Activated naive CD4-positive, alpha-beta T cell treated with anti-CD3 and anti-CD28 coated beads, Interleukin-2, amount 50 U/mL, for 24 hours (primary cell): ENCODE results near the gene SFI1.
"Not testable (repeated sequence)": the region's sequence is repeated elsewhere in the genome, so short reads cannot be mapped to it uniquely, and the experiment has no call there.

Source experiments
- H3K27ac Mint-ChIP-seq: one replicate; pipeline ENCODE4 v1.8.0; 2021; ENCODE audit warnings: mild to moderate bottlenecking, mixed read lengths
- H3K27me3 Mint-ChIP-seq: one replicate; pipeline ENCODE4 v1.8.0; 2021; ENCODE audit warnings: mixed read lengths
- H3K36me3 Mint-ChIP-seq: one replicate; pipeline ENCODE4 v1.8.0; 2021; ENCODE audit warnings: mixed read lengths
- H3K4me1 Mint-ChIP-seq: one replicate; pipeline ENCODE4 v1.8.0; 2021; ENCODE audit warnings: mixed read lengths
- H3K4me3 Mint-ChIP-seq: one replicate; pipeline ENCODE4 v1.8.0; 2021; ENCODE audit warnings: mild to moderate bottlenecking, mixed read lengths
- H3K9me3 Mint-ChIP-seq: one replicate; pipeline ENCODE4 v1.8.0; 2021; ENCODE audit warnings: mixed read lengths

SFI1 gene

GRCh38 chr22:31556627-31557203 is 60.4 kb downstream of the SFI1 start:
- no peak overlapping the region for H3K4me3 Mint-ChIP-seq
- no peaks in the 10 kb centered on the region for H3K27me3 Mint-ChIP-seq
- peaks cover 5% of the 10 kb centered on the region for H3K36me3 Mint-ChIP-seq
- peaks cover 14% of the 10 kb centered on the region for H3K4me1 Mint-ChIP-seq
- H3K27ac Mint-ChIP-seq: peak overlapping the region; percentile 88
- no peaks in the 10 kb centered on the region for H3K9me3 Mint-ChIP-seq

GRCh38 chr22:31558546-31558945 is 62.2 kb downstream of the SFI1 start:
- not testable (repeated sequence) for H3K27ac Mint-ChIP-seq, H3K27me3 Mint-ChIP-seq, H3K4me3 Mint-ChIP-seq, H3K4me1 Mint-ChIP-seq, H3K36me3 Mint-ChIP-seq, H3K9me3 Mint-ChIP-seq

- H3K4me3 Mint-ChIP-seq: no peak overlapping the region
- H3K4me1 Mint-ChIP-seq: peaks cover 9% of the 10 kb centered on the region
- H3K9me3 Mint-ChIP-seq: no peaks in the 10 kb centered on the region
- peaks cover 5% of the 10 kb centered on the region for H3K36me3 Mint-ChIP-seq
- no peak overlapping the region for H3K27ac Mint-ChIP-seq
- H3K27me3 Mint-ChIP-seq: no peaks in the 10 kb centered on the region
Observed at GRCh38 chr22:31561238-31561887, 65.0 kb downstream of the SFI1 start.

GRCh38 chr22:31561970-31562369 is 65.6 kb downstream of the SFI1 start:
- no peak overlapping the region for H3K4me3 Mint-ChIP-seq
- peaks cover 6% of the 10 kb centered on the region for H3K4me1 Mint-ChIP-seq
- H3K27me3 Mint-ChIP-seq: no peaks in the 10 kb centered on the region
- peaks cover 2% of the 10 kb centered on the region for H3K36me3 Mint-ChIP-seq
- no peak overlapping the region for H3K27ac Mint-ChIP-seq
- H3K9me3 Mint-ChIP-seq: no peaks in the 10 kb centered on the region

GRCh38 chr22:31566484-31566883 is 70.1 kb downstream of the SFI1 start:
- Mint-ChIP-seq H3K36me3 (peaks cover 2% of the 10 kb centered on the region), H3K9me3 (no peaks in the 10 kb centered on the region), H3K27ac (peak overlapping the region; percentile 51)

GRCh38 chr22:31567196-31567595 is 70.9 kb downstream of the SFI1 start:
- peak overlapping the region; percentile 14 for H3K27ac Mint-ChIP-seq
- no peak overlapping the region for H3K4me3 Mint-ChIP-seq
- H3K27me3 Mint-ChIP-seq: no peaks in the 10 kb centered on the region
- no peaks in the 10 kb centered on the region for H3K9me3 Mint-ChIP-seq
- peaks cover 5% of the 10 kb centered on the region for H3K4me1 Mint-ChIP-seq
- peaks cover 5% of the 10 kb centered on the region for H3K36me3 Mint-ChIP-seq

More at GRCh38 chr22:31566484-31566883, 70.1 kb downstream of the SFI1 start:
- Mint-ChIP-seq H3K4me3 (no peak overlapping the region), H3K4me1 (peaks cover 6% of the 10 kb centered on the region), H3K27me3 (no peaks in the 10 kb centered on the region)

- Mint-ChIP-seq H3K36me3 (peaks cover 5% of the 10 kb centered on the region), H3K4me1 (peaks cover 5% of the 10 kb centered on the region), H3K27me3 (no peaks in the 10 kb centered on the region), H3K27ac (no peak overlapping the region), H3K4me3 (no peak overlapping the region), H3K9me3 (no peaks in the 10 kb centered on the region)
Observed at GRCh38 chr22:31567702-31568101, 71.4 kb downstream of the SFI1 start.

GRCh38 chr22:31569126-31569525 is 72.8 kb downstream of the SFI1 start:
- Mint-ChIP-seq H3K4me1 (peaks cover 5% of the 10 kb centered on the region), H3K27ac (peak overlapping the region; percentile 89), H3K27me3 (no peaks in the 10 kb centered on the region), H3K36me3 (peaks cover 5% of the 10 kb centered on the region), H3K9me3 (no peaks in the 10 kb centered on the region), H3K4me3 (no peak overlapping the region)

GRCh38 chr22:31572939-31573338 is 76.6 kb downstream of the SFI1 start:
- Mint-ChIP-seq H3K4me3 (no peak overlapping the region), H3K36me3 (peaks cover 14% of the 10 kb centered on the region), H3K27me3 (no peaks in the 10 kb centered on the region)

GRCh38 chr22:31574055-31574670 is 77.8 kb downstream of the SFI1 start:
- H3K4me1 Mint-ChIP-seq: no peaks in the 10 kb centered on the region
- H3K27me3 Mint-ChIP-seq: no peaks in the 10 kb centered on the region
- H3K36me3 Mint-ChIP-seq: peaks cover 14% of the 10 kb centered on the region
- no peak overlapping the region for H3K4me3 Mint-ChIP-seq
- H3K27ac Mint-ChIP-seq: no peak overlapping the region
- no peaks in the 10 kb centered on the region for H3K9me3 Mint-ChIP-seq

More at GRCh38 chr22:31572939-31573338, 76.6 kb downstream of the SFI1 start:
- peak overlapping the region; percentile 41 for H3K27ac Mint-ChIP-seq
- H3K4me1 Mint-ChIP-seq: no peaks in the 10 kb centered on the region
- H3K9me3 Mint-ChIP-seq: no peaks in the 10 kb centered on the region

- no peaks in the 10 kb centered on the region for H3K9me3 Mint-ChIP-seq
- H3K27me3 Mint-ChIP-seq: no peaks in the 10 kb centered on the region
- peaks cover 15% of the 10 kb centered on the region for H3K36me3 Mint-ChIP-seq
- H3K4me1 Mint-ChIP-seq: no peaks in the 10 kb centered on the region
- H3K4me3 Mint-ChIP-seq: no peak overlapping the region
- H3K27ac Mint-ChIP-seq: no peak overlapping the region
Observed at GRCh38 chr22:31575190-31575589, 78.9 kb downstream of the SFI1 start.

GRCh38 chr22:31577711-31578110 is 81.4 kb downstream of the SFI1 start:
- H3K27ac Mint-ChIP-seq: no peak overlapping the region
- no peak overlapping the region for H3K4me3 Mint-ChIP-seq
- peaks cover 9% of the 10 kb centered on the region for H3K4me1 Mint-ChIP-seq
- H3K27me3 Mint-ChIP-seq: no peaks in the 10 kb centered on the region
- peaks cover 11% of the 10 kb centered on the region for H3K36me3 Mint-ChIP-seq
- no peaks in the 10 kb centered on the region for H3K9me3 Mint-ChIP-seq

- H3K27me3 Mint-ChIP-seq: no peaks in the 10 kb centered on the region
- peaks cover 11% of the 10 kb centered on the region for H3K36me3 Mint-ChIP-seq
- no peaks in the 10 kb centered on the region for H3K9me3 Mint-ChIP-seq
- no peak overlapping the region for H3K4me3 Mint-ChIP-seq
- H3K4me1 Mint-ChIP-seq: peaks cover 14% of the 10 kb centered on the region
- H3K27ac Mint-ChIP-seq: peak overlapping the region; percentile 35
Observed at GRCh38 chr22:31578171-31578570, 81.8 kb downstream of the SFI1 start.

GRCh38 chr22:31579835-31580242 is 83.5 kb downstream of the SFI1 start:
- H3K36me3 Mint-ChIP-seq: peaks cover 11% of the 10 kb centered on the region
- no peaks in the 10 kb centered on the region for H3K27me3 Mint-ChIP-seq
- peaks cover 31% of the 10 kb centered on the region for H3K4me1 Mint-ChIP-seq
- H3K9me3 Mint-ChIP-seq: no peaks in the 10 kb centered on the region
- no peak overlapping the region for H3K4me3 Mint-ChIP-seq
- peak overlapping the region; percentile 70 for H3K27ac Mint-ChIP-seq

GRCh38 chr22:31583861-31584485 is 87.6 kb downstream of the SFI1 start:
- peaks cover 14% of the 10 kb centered on the region for H3K36me3 Mint-ChIP-seq
- peak overlapping the region; percentile 9 for H3K27ac Mint-ChIP-seq
- peaks cover 52% of the 10 kb centered on the region for H3K4me1 Mint-ChIP-seq

GRCh38 chr22:31584804-31585160 is 88.4 kb downstream of the SFI1 start:
- Mint-ChIP-seq H3K27ac (no peak overlapping the region), H3K36me3 (peaks cover 13% of the 10 kb centered on the region), H3K27me3 (no peaks in the 10 kb centered on the region), H3K4me3 (peak overlapping the region; percentile 34), H3K9me3 (no peaks in the 10 kb centered on the region), H3K4me1 (peaks cover 52% of the 10 kb centered on the region)

More at GRCh38 chr22:31583861-31584485, 87.6 kb downstream of the SFI1 start:
- Mint-ChIP-seq H3K4me3 (no peak overlapping the region), H3K9me3 (no peaks in the 10 kb centered on the region), H3K27me3 (no peaks in the 10 kb centered on the region)
